Suppressor macrophage treated with lipopolysaccharide for 1 hour (primary cell): ENCODE data around the gene ROCK2.

Experiments used
- DNase-seq, 3 donors: peaks; one replicate each; pipeline ENCODE4 v3.0.0-alpha.2; 2020 to 2022

ROCK2 gene

GRCh38 chr2:11344342-11344955 is at the start of gene ROCK2:
Gene ROCK2, minus strand, starts transcription at chr2:11344636. Its CDS starts 500 bp downstream, at chr2:11344136.
- peak; percentile 80 to 95 (median 87) for DNase-seq

DNA sequence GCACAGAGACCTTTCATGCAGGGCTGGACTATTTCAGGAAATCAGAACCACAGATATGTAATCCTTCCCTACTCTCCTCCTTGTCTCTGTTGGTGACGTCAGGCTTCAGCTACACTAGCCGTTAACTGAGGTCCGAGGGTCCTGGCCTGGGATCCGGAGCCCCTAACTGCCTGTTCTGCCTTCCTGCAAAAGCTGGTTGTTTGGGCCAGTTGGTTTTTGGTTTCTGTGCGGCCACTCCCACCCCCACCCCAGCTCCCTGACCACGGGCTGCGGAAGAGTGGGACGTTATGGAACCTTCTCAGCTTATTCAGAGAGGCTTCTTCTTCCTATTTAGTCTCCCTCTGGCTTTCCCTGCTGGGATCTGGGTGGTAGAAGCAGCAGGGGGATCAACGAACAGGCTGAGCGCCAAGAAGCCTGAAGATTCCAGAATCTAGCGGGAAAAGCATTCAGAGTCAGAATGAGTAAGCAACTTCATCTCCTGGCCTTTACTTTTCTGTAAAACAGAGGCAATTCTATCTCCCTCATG is 49.3 kb upstream of the ROCK2 start:
- no peak for DNase-seq

DNA sequence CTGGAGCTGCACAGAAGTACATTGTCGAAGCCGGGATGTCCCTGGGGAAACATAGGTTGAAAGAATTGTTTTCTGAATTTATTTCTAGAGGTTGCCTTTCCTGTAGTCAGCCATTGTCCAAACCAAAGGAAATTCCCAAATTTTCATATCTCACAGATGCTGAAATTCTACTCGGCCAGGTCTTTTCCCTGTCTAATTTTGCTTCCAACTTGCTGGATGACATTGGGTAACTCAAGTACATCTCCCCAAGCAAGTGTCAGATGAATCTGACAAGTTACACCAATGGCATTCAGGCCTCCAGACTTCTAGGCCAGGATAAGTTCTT is 47.5 kb upstream of the ROCK2 start:
- DNase-seq, result no peak

- no peak for DNase-seq
These were observed 45.9 kb upstream of the ROCK2 start for GRCh38 chr2:11390399-11390658.

- DNase-seq, result no peak
These were observed 45.3 kb upstream of the ROCK2 start for GRCh38 chr2:11389551-11390398.

- DNase-seq, result no peak
These were observed 44.6 kb upstream of the ROCK2 start for GRCh38 chr2:11389052-11389420.

DNA sequence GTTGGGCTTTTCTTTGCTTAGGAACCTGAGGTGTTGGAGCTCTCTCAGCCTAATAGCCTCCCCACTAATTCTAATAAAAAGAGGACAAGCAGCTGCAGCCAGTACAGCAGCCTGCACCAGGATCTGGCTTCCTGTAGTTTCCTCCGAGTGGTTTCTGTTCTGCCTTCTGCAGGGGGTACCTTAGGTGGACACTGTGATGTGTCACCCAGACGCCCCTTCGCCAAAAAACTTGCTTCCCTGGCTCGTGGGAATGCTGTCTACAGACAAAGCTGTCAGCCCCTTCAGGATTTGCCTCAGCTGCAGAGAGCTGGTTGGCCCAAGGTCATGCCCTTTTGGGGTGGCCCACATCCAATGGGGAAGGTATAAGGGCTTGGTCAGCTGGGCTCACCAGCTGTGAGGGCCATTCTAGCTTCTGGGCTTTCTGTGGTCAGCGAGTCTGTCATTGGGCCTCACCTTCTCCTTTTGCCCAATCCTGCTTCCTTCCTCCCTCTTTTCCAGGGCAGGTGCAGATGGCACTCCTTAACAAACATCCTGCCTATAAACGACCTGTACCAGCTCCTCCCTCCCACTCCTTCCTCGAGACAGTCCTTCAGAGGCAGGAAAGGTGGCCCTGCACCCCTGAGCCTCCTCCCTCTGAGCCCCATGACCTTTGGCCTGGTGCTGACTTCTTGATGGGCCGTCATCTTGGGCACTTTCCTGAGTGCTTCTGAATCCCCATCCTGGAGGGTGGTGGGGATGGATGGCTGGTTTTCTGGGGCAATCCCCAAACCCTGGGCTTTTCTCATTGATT is 44.0 kb upstream of the ROCK2 start:
- no peak for DNase-seq

- DNase-seq, result no peak
These were observed 43.4 kb upstream of the ROCK2 start for GRCh38 chr2:11387843-11388242.

- no peak for DNase-seq
These were observed 42.6 kb upstream of the ROCK2 start for GRCh38 chr2:11387100-11387390.

DNA sequence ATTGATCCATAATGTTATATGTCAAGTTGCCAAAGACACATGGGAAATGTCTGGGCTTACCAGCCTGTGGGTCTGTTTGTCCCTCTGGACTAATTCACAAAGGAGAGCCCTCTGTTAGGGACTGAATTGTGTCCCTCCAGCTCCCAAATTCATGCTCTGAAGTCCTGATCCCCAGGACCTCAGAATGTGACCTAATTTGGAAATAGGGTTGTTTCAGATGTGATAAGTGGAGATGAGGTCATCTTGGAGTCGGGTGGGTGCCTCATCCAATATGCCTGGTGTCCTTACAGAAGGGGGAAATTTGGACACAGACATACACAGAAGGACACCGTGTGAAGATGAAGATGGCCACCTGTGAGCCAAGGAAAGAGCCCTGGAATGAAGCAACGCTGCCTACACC is 41.4 kb upstream of the ROCK2 start:
- DNase-seq, result peak in 1 of 3 donors; percentile 11

DNA sequence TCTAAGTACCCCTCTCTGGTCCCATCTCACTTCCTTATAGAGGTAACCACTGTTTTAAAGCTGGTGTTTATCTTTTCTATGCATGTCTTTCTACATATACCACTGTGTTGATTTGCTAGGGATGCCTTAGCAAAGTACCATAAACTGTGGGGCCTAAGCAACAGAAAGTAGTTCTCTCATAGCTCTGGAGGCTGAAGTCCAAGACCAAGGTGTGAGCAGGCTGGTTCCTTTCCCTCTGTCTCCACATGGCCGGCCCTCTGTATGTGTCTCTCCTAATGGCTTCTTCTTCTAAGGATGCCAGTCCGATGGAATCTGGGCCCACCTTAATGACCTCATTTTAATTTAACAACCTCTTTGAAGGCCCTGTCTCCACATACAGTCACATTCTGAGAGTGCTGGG is 40.8 kb upstream of the ROCK2 start:
- no peak for DNase-seq

GRCh38 chr2:11379558-11379957 is 35.1 kb upstream of the ROCK2 start:
- no peak for DNase-seq

GRCh38 chr2:11377928-11378545 is 33.6 kb upstream of the ROCK2 start:
- no peak for DNase-seq

DNA sequence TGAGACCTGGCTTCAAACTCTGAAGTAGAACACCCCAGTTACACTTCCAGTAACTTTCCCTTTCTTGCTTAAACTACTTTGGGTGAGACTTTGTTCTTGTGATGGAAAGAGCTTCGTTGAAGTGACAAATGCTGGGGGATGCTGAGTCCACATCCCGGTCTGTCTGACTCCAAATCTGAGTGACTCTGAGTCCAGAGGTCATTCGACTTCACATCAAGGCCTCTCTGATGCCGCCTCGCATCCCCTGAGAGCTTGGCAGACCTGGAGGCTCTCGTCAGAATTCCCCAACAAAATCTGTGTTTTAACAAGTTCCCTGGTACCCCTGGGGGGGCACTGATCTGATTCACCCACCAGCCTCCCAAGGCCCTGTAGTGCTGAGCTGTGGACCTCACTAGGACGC is 31.6 kb upstream of the ROCK2 start:
- DNase-seq, result no peak

DNA sequence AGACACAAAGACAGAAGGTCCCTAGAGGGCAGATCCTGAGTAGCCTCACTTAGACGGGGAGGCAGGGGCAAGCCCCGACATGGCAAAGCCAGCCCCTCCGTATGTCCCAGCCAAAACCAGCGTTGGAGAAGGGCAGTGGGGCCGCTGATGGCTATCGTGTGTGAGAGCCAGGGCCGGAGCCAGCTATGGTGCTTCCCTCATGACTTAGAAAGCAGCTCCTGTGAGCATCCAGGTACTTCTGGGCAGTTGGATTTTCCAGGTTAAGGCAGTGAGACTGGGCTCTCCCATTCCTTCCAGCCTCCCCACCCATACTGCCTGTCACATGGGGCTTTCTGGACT is 31.2 kb upstream of the ROCK2 start:
- DNase-seq, result no peak

DNA sequence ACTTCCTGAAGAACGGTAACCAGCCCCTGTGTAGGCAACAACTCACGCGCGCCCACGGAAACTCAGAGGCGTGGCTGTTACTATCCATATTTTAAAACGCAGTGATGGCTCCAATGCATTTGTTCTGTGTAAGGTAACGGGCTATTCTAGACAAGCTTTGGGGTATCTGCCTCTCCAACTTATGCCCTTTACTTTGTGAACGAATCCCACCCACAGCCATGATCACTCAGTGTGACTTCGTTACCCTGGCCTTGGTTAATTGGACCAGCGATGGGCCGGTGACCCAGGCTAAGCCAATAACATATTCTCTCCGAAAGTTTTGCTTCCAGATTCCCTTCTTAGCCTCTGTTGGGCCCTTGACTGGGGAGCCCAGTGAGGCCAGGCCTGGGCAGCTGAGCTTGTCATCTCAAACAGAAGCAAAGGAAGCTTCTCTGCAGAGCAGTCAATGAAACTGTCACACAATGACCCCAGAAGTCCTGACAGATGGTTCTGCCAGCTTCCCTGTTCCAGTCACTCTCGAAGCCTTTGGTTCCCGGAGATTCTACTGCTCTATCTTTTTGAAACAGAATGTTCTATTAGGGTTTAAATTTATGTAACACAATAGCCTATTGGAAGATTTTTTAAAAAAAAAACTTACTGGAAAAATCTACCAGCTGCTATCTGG is 30.7 kb upstream of the ROCK2 start:
- DNase-seq, result no peak

- DNase-seq, result no peak
These were observed 28.7 kb upstream of the ROCK2 start for GRCh38 chr2:11373096-11373495.

- DNase-seq, result no peak
These were observed 26.9 kb upstream of the ROCK2 start for GRCh38 chr2:11371092-11371937.

DNA sequence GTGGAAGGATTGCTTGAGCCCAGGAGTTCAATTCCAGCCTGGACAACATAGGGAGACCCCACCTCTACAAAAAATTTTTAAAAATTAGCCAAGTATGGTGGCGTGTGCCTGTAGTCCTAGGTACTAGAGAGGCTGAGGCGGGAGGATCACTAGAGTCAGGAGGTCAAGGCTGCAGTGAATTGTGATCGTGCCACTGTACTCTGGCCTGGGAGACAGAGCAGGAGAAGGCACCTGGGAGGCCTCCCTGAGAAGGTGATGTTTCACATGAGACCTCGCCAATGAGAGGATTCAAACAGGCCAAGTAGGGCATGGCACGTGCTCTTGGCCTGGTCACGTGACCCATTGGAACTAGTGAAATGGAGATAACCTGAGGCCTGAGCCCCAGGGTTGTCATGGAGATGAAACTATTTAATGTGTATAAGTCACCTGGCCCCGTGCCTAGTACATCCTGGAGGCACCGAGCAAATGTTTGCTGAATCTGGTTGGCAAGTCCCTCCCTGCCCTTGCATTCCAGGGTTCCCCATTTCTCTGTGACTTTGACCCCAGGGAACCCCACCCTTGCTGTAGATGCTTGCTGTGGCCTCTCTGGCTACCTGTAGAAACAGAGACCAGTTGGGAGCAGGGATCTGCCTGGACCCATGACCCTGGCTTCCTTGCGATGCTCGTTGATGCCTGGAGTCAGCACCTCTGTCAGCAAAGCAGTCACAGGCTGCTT is 26.1 kb upstream of the ROCK2 start:
- no peak for DNase-seq

DNA sequence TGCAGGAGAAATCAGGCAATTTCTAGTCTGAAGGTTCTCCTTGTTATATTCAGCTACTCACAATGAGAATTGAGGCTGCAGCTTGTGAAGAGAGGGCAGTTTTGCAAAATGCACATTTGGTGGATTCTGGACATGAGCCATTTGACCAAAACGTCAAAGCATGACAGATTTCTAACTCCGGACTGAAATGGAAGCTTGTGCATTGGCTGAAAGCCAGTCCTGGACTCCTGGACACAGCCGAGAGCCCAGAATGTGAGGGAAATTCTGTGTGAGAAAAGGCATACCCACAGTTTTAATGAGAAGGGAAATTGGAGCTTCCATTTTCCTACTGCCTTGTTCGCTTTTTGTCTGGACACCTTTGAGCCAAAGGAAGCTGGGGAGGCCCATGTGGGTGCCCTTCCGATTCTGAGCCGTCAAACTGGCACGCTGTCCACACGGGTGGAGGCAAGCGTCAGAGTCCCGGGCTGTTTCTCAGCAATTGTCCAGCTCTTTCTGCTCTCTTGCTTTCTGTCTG is 23.7 kb upstream of the ROCK2 start:
- DNase-seq, result no peak

- DNase-seq, result peak; percentile 27 to 74 (median 47)
These were observed 22.8 kb upstream of the ROCK2 start for GRCh38 chr2:11367170-11367730.
